ENCODE data around the gene KAZN.

The KAZN gene

GRCh38 chr1:15071936-15072335 lies 473.5 kb downstream of the KAZN start:
- no peaks in the 10 kb centered on the region for H3K9me3 ChIP-seq (ENCODE audit: control insufficient read depth, low read length)
- no peak overlapping the region for H3K23ac ChIP-seq (ENCODE audit: low read length in 2 of 2)
- no peaks in the 10 kb centered on the region for H3K27me3 ChIP-seq (ENCODE audit: control insufficient read depth in 1 of 2, insufficient read depth in 1 of 2, low read length in 2 of 2)
- no peak overlapping the region for H4K8ac ChIP-seq (ENCODE audit: low read length)
- peaks cover 0 to 33% of the 10 kb centered on the region in 2 experiments for H3K36me3 ChIP-seq (ENCODE audit: control insufficient read depth in 1 of 2, insufficient read depth in 2 of 2, low read depth in 1 of 2, low read length in 2 of 2)
- no peak overlapping the region for H2AK5ac ChIP-seq (ENCODE audit: low read length, severe bottlenecking)
- no peak overlapping the region for H2BK5ac ChIP-seq (ENCODE audit: low read depth, low read length, poor library complexity, severe bottlenecking)
- H3K18ac ChIP-seq (ENCODE audit: low read depth in 1 of 2, low read length in 2 of 2) = no peak overlapping the region
- H3K14ac ChIP-seq (ENCODE audit: low read length in 2 of 2) = no peak overlapping the region
- no peak for DNase-seq
- H3K4ac ChIP-seq (ENCODE audit: low read depth in 1 of 2, low read length in 2 of 2) = no peak overlapping the region
- H2BK15ac ChIP-seq (ENCODE audit: low read depth, poor library complexity, severe bottlenecking) = no peak overlapping the region
- no peak overlapping the region for H3K27ac ChIP-seq (ENCODE audit: low read length, poor library complexity, severe bottlenecking)
- H3K4me3 ChIP-seq (ENCODE audit: insufficient read depth in 1 of 2, low read depth in 1 of 2, low read length in 2 of 2) = no peak overlapping the region
- 98% methylated on average over 5 of the region's 6 CpGs for WGBS
- no peaks in the 10 kb centered on the region for H3K4me1 ChIP-seq (ENCODE audit: control insufficient read depth, insufficient read depth, low read depth, low read length)
- H2AFZ ChIP-seq (ENCODE audit: low read depth, low read length) = no peak overlapping the region
- H3K9ac ChIP-seq (ENCODE audit: low read length) = no peak overlapping the region
- no peak overlapping the region for H2BK120ac ChIP-seq (ENCODE audit: low read depth, low read length)
- H4K91ac ChIP-seq (ENCODE audit: low read length) = no peak overlapping the region
- no peak overlapping the region for H3K4me2 ChIP-seq (ENCODE audit: low read length, poor library complexity, severe bottlenecking)
- H3K79me1 ChIP-seq (replicated peaks; ENCODE audit: low read length, poor library complexity, severe bottlenecking) = peaks cover 1% of the 10 kb centered on the region
- no peak overlapping the region for H2BK12ac ChIP-seq (ENCODE audit: low read length in 2 of 2)

GRCh38 chr1:15073799-15074308 lies 475.4 kb downstream of the KAZN start:
- H3K27me3 ChIP-seq (ENCODE audit: control insufficient read depth in 1 of 2, insufficient read depth in 1 of 2, low read length in 2 of 2) = no peaks in the 10 kb centered on the region
- H3K79me1 ChIP-seq (replicated peaks; ENCODE audit: low read length, poor library complexity, severe bottlenecking) = no peaks in the 10 kb centered on the region

DNA sequence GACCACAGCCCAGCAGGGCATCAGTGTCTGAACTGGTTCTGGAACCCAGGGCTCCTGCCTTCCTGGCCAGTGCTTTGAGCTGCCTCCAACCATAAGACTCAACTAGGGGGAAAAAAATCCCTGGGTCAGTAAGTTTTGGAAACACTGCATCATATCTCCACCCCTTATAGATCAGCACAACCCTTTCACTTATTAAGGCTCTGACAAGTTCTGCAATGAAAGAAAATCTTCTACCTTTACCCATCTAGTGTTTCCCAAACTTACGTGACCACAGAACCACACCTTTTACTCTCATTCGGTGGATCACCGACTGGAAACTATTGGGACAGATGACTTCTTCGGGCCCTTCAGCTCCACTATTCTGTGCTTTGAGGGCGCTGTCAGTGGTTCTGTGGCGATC lies 476.7 kb downstream of the KAZN start:
- H3K36me3 ChIP-seq (ENCODE audit: control insufficient read depth in 1 of 2, insufficient read depth in 2 of 2, low read depth in 1 of 2, low read length in 2 of 2) = peaks cover 0 to 11% of the 10 kb centered on the region in 2 experiments
- H4K91ac ChIP-seq (ENCODE audit: low read length) = no peak overlapping the region
- no peak for DNase-seq
- H3K9me3 ChIP-seq (ENCODE audit: control insufficient read depth, low read length) = no peaks in the 10 kb centered on the region
- no peak overlapping the region for H2BK120ac ChIP-seq (ENCODE audit: low read depth, low read length)
- H2AFZ ChIP-seq (ENCODE audit: low read depth, low read length) = no peak overlapping the region
- H3K27ac ChIP-seq (ENCODE audit: low read length, poor library complexity, severe bottlenecking) = no peak overlapping the region
- H3K14ac ChIP-seq (ENCODE audit: low read length in 2 of 2) = no peak overlapping the region
- peaks cover 2% of the 10 kb centered on the region for H3K4me1 ChIP-seq (ENCODE audit: control insufficient read depth, insufficient read depth, low read depth, low read length)
- WGBS = 96% methylated on average over 6 of the region's 6 CpGs
- H3K4me3 ChIP-seq (ENCODE audit: insufficient read depth in 1 of 2, low read depth in 1 of 2, low read length in 2 of 2) = no peak overlapping the region
- no peak overlapping the region for H2BK15ac ChIP-seq (ENCODE audit: low read depth, poor library complexity, severe bottlenecking)
- H3K9ac ChIP-seq (ENCODE audit: low read length) = no peak overlapping the region
- H3K4me2 ChIP-seq (ENCODE audit: low read length, poor library complexity, severe bottlenecking) = no peak overlapping the region
- no peak overlapping the region for H4K8ac ChIP-seq (ENCODE audit: low read length)
- H2BK5ac ChIP-seq (ENCODE audit: low read depth, low read length, poor library complexity, severe bottlenecking) = no peak overlapping the region
- no peak overlapping the region for H3K23ac ChIP-seq (ENCODE audit: low read length in 2 of 2)
- H3K4ac ChIP-seq (ENCODE audit: low read depth in 1 of 2, low read length in 2 of 2) = no peak overlapping the region
- no peak overlapping the region for H2BK12ac ChIP-seq (ENCODE audit: low read length in 2 of 2)
- no peaks in the 10 kb centered on the region for H3K27me3 ChIP-seq (ENCODE audit: control insufficient read depth in 1 of 2, insufficient read depth in 1 of 2, low read length in 2 of 2)
- no peak overlapping the region for H2AK5ac ChIP-seq (ENCODE audit: low read length, severe bottlenecking)
- no peaks in the 10 kb centered on the region for H3K79me1 ChIP-seq (replicated peaks; ENCODE audit: low read length, poor library complexity, severe bottlenecking)
- no peak overlapping the region for H3K18ac ChIP-seq (ENCODE audit: low read depth in 1 of 2, low read length in 2 of 2)

More at GRCh38 chr1:15073799-15074308, 475.4 kb downstream of the KAZN start:
- Histone ChIP-seq H3K4me1 (ENCODE audit: control insufficient read depth, insufficient read depth, low read depth, low read length) (peaks cover 2% of the 10 kb centered on the region), H2BK120ac (ENCODE audit: low read depth, low read length) (no peak overlapping the region), H2BK15ac (ENCODE audit: low read depth, poor library complexity, severe bottlenecking) (no peak overlapping the region), H3K27ac (ENCODE audit: low read length, poor library complexity, severe bottlenecking) (no peak overlapping the region), H2BK12ac (ENCODE audit: low read length in 2 of 2) (no peak overlapping the region), H2AK5ac (ENCODE audit: low read length, severe bottlenecking) (no peak overlapping the region), H2BK5ac (ENCODE audit: low read depth, low read length, poor library complexity, severe bottlenecking) (no peak overlapping the region), H3K4ac (ENCODE audit: low read depth in 1 of 2, low read length in 2 of 2) (no peak overlapping the region), H3K4me3 (ENCODE audit: insufficient read depth in 1 of 2, low read depth in 1 of 2, low read length in 2 of 2) (no peak overlapping the region), H4K8ac (ENCODE audit: low read length) (no peak overlapping the region), H3K14ac (ENCODE audit: low read length in 2 of 2) (no peak overlapping the region), H3K23ac (ENCODE audit: low read length in 2 of 2) (no peak overlapping the region), H4K91ac (ENCODE audit: low read length) (no peak overlapping the region), H3K36me3 (ENCODE audit: control insufficient read depth in 1 of 2, insufficient read depth in 2 of 2, low read depth in 1 of 2, low read length in 2 of 2) (peaks cover 0 to 20% of the 10 kb centered on the region in 2 experiments), H3K18ac (ENCODE audit: low read depth in 1 of 2, low read length in 2 of 2) (no peak overlapping the region), H3K9ac (ENCODE audit: low read length) (no peak overlapping the region), H3K4me2 (ENCODE audit: low read length, poor library complexity, severe bottlenecking) (no peak overlapping the region), H2AFZ (ENCODE audit: low read depth, low read length) (no peak overlapping the region), H3K9me3 (ENCODE audit: control insufficient read depth, low read length) (no peaks in the 10 kb centered on the region)
- DNase-seq = no peak
- WGBS = 86% methylated on average over 7 of the region's 9 CpGs

GRCh38 chr1:15075817-15076216 lies 477.3 kb downstream of the KAZN start:
- no peak overlapping the region for H3K27ac ChIP-seq (ENCODE audit: low read length, poor library complexity, severe bottlenecking)
- peaks cover 0 to 7% of the 10 kb centered on the region in 2 experiments for H3K36me3 ChIP-seq (ENCODE audit: control insufficient read depth in 1 of 2, insufficient read depth in 2 of 2, low read depth in 1 of 2, low read length in 2 of 2)
- no peak overlapping the region for H2AFZ ChIP-seq (ENCODE audit: low read depth, low read length)
- H3K4me3 ChIP-seq (ENCODE audit: insufficient read depth in 1 of 2, low read depth in 1 of 2, low read length in 2 of 2) = no peak overlapping the region
- H3K4ac ChIP-seq (ENCODE audit: low read depth in 1 of 2, low read length in 2 of 2) = no peak overlapping the region
- H2BK12ac ChIP-seq (ENCODE audit: low read length in 2 of 2) = no peak overlapping the region
- H2AK5ac ChIP-seq (ENCODE audit: low read length, severe bottlenecking) = no peak overlapping the region
- H3K14ac ChIP-seq (ENCODE audit: low read length in 2 of 2) = no peak overlapping the region
- no peaks in the 10 kb centered on the region for H3K79me1 ChIP-seq (replicated peaks; ENCODE audit: low read length, poor library complexity, severe bottlenecking)
- no peak overlapping the region for H2BK120ac ChIP-seq (ENCODE audit: low read depth, low read length)
- no peak overlapping the region for H3K9ac ChIP-seq (ENCODE audit: low read length)
- no peak overlapping the region for H4K91ac ChIP-seq (ENCODE audit: low read length)
- no peak overlapping the region for H3K23ac ChIP-seq (ENCODE audit: low read length in 2 of 2)
- 86% methylated on average over 2 of the region's 2 CpGs for WGBS
- no peak overlapping the region for H2BK15ac ChIP-seq (ENCODE audit: low read depth, poor library complexity, severe bottlenecking)
- H3K4me2 ChIP-seq (ENCODE audit: low read length, poor library complexity, severe bottlenecking) = no peak overlapping the region
- H3K18ac ChIP-seq (ENCODE audit: low read depth in 1 of 2, low read length in 2 of 2) = no peak overlapping the region
- H3K9me3 ChIP-seq (ENCODE audit: control insufficient read depth, low read length) = no peaks in the 10 kb centered on the region
- H2BK5ac ChIP-seq (ENCODE audit: low read depth, low read length, poor library complexity, severe bottlenecking) = no peak overlapping the region
- peaks cover 0 to 3% of the 10 kb centered on the region in 2 experiments for H3K27me3 ChIP-seq (ENCODE audit: control insufficient read depth in 1 of 2, insufficient read depth in 1 of 2, low read length in 2 of 2)
- no peak overlapping the region for H4K8ac ChIP-seq (ENCODE audit: low read length)
- DNase-seq = no peak
- peaks cover 2% of the 10 kb centered on the region for H3K4me1 ChIP-seq (ENCODE audit: control insufficient read depth, insufficient read depth, low read depth, low read length)
